K562 (cell line): ENCODE measurements around the gene MYO1A. TPM values are rescaled to one million over a fixed set of nuclear protein-coding genes. Genes with fewer than 3 reads are reported as not detected.

Source experiments
- CBX1 ChIP-seq: sonication (generic); IDR thresholded peaks from 2 replicates; pipeline ENCODE4 v1.6.1; 2016; ENCODE audit warnings: antibody characterized with exemption, low read depth, mild to moderate bottlenecking
- GTF2E2 ChIP-seq: fragments of 200-800 bp; sonication (Bioruptor generic); IDR thresholded peaks from 2 replicates; pipeline ENCODE4 v1.6.1; 2016; ENCODE audit warnings: missing genetic modification characterization, missing compliant biosample characterization
- ILK ChIP-seq: fragments of 450-650 bp; IDR thresholded peaks from 2 replicates; pipeline ENCODE4 v1.6.1; 2016; ENCODE audit warnings: missing genetic modification characterization, low read depth, mild to moderate bottlenecking, missing compliant biosample characterization, moderate library complexity, borderline replicate concordance
- MAFK ChIP-seq: IDR thresholded peaks from 2 replicates; pipeline ENCODE4 v1.6.1; 2011; ENCODE audit warnings: low read length, improper control_type of control experiment
- MGA ChIP-seq: fragments of 450-650 bp; IDR thresholded peaks from 2 replicates; pipeline ENCODE4 v1.6.1; 2016; ENCODE audit warnings: mild to moderate bottlenecking, moderate library complexity
- NR3C1 ChIP-seq: sonication (generic); formaldehyde crosslinking; IDR thresholded peaks from 2 replicates; pipeline ENCODE4 v1.8.1; 2022; ENCODE audit warnings: missing genetic modification reagents
- PCBP1 ChIP-seq: fragments of 200-400 bp; formaldehyde crosslinking; IDR thresholded peaks from 2 replicates; pipeline ENCODE4 v1.6.1; 2018; ENCODE audit warnings: mild to moderate bottlenecking, low read depth, low read length; ENCODE audit not compliant: poor library complexity, severe bottlenecking
- POLR2H ChIP-seq: IDR thresholded peaks from 2 replicates; pipeline ENCODE4 v1.6.1; 2016; ENCODE audit warnings: missing genetic modification characterization, low read depth, mild to moderate bottlenecking, control low read depth, missing compliant biosample characterization, moderate library complexity
- PTBP1 ChIP-seq: fragments of 200-400 bp; formaldehyde crosslinking; IDR thresholded peaks from 2 replicates; pipeline ENCODE4 v1.6.1; 2017; ENCODE audit warnings: low read depth, low read length
- RAD51 ChIP-seq: fragments of 450-650 bp; IDR thresholded peaks from 2 replicates; pipeline ENCODE4 v1.7.1; 2016; ENCODE audit warnings: low read depth, mild to moderate bottlenecking, borderline replicate concordance
- STAG1 ChIP-seq: sonication (generic); formaldehyde crosslinking; IDR thresholded peaks from 2 replicates; pipeline ENCODE4 v1.5.0; 2020; ENCODE audit warnings: missing genetic modification reagents, borderline replicate concordance
- STAT5A ChIP-seq: IDR thresholded peaks from 2 replicates; pipeline ENCODE4 v1.6.1; 2012; ENCODE audit warnings: low read length, inconsistent platforms, borderline replicate concordance
- TAL1 ChIP-seq: fragments of 450-650 bp; IDR thresholded peaks from 2 replicates; pipeline ENCODE4 v1.6.1; 2016; ENCODE audit warnings: mild to moderate bottlenecking
- ZNF277 ChIP-seq: fragments of 250-450 bp; sonication (Bioruptor Pico); IDR thresholded peaks from 2 replicates; pipeline ENCODE4 v1.8.0; 2022; ENCODE audit warnings: inconsistent platforms, mild to moderate bottlenecking, moderate library complexity, borderline replicate concordance
- polyA plus RNA-seq, 8 experiments: library from polyadenylated mRNA; depleted of rRNA in 4 of 8; stranded (reverse) in 5 of 8; unstranded in 3 of 8; fragments of >200 nt; fragmentation: Nextera tagmentation in 2 of 8; fragmentation: Illumina TruSeq in 1 of 8; extraction: Ambion mirVana in 2 of 8; extraction: Trizol in 1 of 8; gene quantifications; 2 replicates each; pipeline versions ENCODE4 v1.2.1 to v1.2.3, GENCODE V29; 2011 to 2014; ENCODE audit warnings: inconsistent platforms in 1 of 8, missing spikeins in 1 of 8
- total RNA-seq, 7 experiments: library from RNA; depleted of rRNA in 6 of 7; stranded (reverse); fragments of >200 nt in 6 of 7; fragmentation: Illumina TruSeq in 2 of 7; extraction: Trizol in 2 of 7; gene quantifications; 2 replicates each; pipeline versions ENCODE4 v1.2.1 to v1.2.3, GENCODE V29; 2011 to 2021; ENCODE audit warnings: low replicate concordance in 1 of 7

MYO1A gene
- total and polyA plus RNA-seq, 9 of the 15 experiments (the other 6 are each of a cell fraction or from before 2014, with no cell fraction given), result 0.03 to 0.29 (median 0.14) TPM; not detected in 2

- TF ChIP-seq ZNF277 (CRISPR knock-in tag), result no peak
- peak; percentile 39; the same call in 1 of the 2 replicates for TF ChIP-seq ILK
- TF ChIP-seq NR3C1, result no peak
- 0 out of 2 replicates have a peak, but pooled peaks have one; percentile 53 for TF ChIP-seq PTBP1
- no peak for TF ChIP-seq STAG1 (CRISPR knock-in tag)
- no peak for TF ChIP-seq POLR2H (tag)
- TF ChIP-seq GTF2E2 (tag), result peak; percentile 61; the same call in 1 of the 2 replicates
- TF ChIP-seq CBX1, result no peak
- TF ChIP-seq TAL1, result peak; percentile 98
- no peak; the same call in 1 of the 2 replicates for TF ChIP-seq MGA
- TF ChIP-seq PCBP1, result no peak
- TF ChIP-seq RAD51, result peak; percentile 49
- TF ChIP-seq STAT5A, result peak; percentile 92
- TF ChIP-seq MAFK, result no peak
Observed at GRCh38 chr12:56988207-56988739, 61.7 kb downstream of the MYO1A start (continued).
